RPMI7951 (cell line): ENCODE measurements around the gene DUSP16. TPM values are rescaled to one million over a fixed set of nuclear protein-coding genes. Genes with fewer than 3 reads are reported as not detected.

Source experiments
- DNase-seq: peaks from one replicate; pipeline ENCODE4 v3.0.0-alpha.2; 2012; ENCODE audit warnings: low read depth
- total RNA-seq: library from RNA; depleted of rRNA; stranded (reverse); fragments of >200 nt; shearing (Covaris generic); gene quantifications from 2 replicates; pipeline ENCODE4 v1.2.3, GENCODE V29; 2014

The DUSP16 gene
- total RNA-seq, 1 experiment from 2014 or later: 6.0 TPM

- no peak for DNase-seq
These were observed 94.1 kb downstream of the DUSP16 start for GRCh38 chr12:12468575-12468974.

GRCh38 chr12:12467688-12468261 is 94.9 kb downstream of the DUSP16 start:
- peak; percentile 29 for DNase-seq

GRCh38 chr12:12467264-12467663 is 95.4 kb downstream of the DUSP16 start:
- no peak for DNase-seq

- no peak for DNase-seq
These were observed 96.5 kb downstream of the DUSP16 start for GRCh38 chr12:12466157-12466556.

GRCh38 chr12:12465522-12465921 is 97.1 kb downstream of the DUSP16 start:
- no peak for DNase-seq

GRCh38 chr12:12461923-12462315 is 100.7 kb downstream of the DUSP16 start:
- DNase-seq: no peak

GRCh38 chr12:12460935-12461922 is 101.4 kb downstream of the DUSP16 start:
- no peak for DNase-seq

- DNase-seq: no peak
These were observed 106.0 kb downstream of the DUSP16 start for GRCh38 chr12:12456637-12457036.

- DNase-seq: no peak
These were observed 108.3 kb downstream of the DUSP16 start for GRCh38 chr12:12454315-12454714.

- DNase-seq: no peak
These were observed 109.0 kb downstream of the DUSP16 start for GRCh38 chr12:12453635-12454034.

- no peak for DNase-seq
These were observed 110.2 kb downstream of the DUSP16 start for GRCh38 chr12:12452326-12452902.

- no peak for DNase-seq
These were observed 111.6 kb downstream of the DUSP16 start for GRCh38 chr12:12451098-12451497.

GRCh38 chr12:12450043-12450471 is 112.6 kb downstream of the DUSP16 start:
- DNase-seq: no peak

- DNase-seq: no peak
These were observed 113.1 kb downstream of the DUSP16 start for GRCh38 chr12:12449533-12450025.

GRCh38 chr12:12447837-12448236 is 114.8 kb downstream of the DUSP16 start:
- no peak for DNase-seq

GRCh38 chr12:12447236-12447635 is 115.4 kb downstream of the DUSP16 start:
- no peak for DNase-seq

GRCh38 chr12:12446786-12447185 is 115.9 kb downstream of the DUSP16 start:
- DNase-seq: no peak

GRCh38 chr12:12445882-12446181 is 116.8 kb downstream of the DUSP16 start:
- DNase-seq: no peak

GRCh38 chr12:12445165-12445881 is 117.3 kb downstream of the DUSP16 start:
- no peak for DNase-seq

GRCh38 chr12:12443431-12443878 is 119.2 kb downstream of the DUSP16 start:
- DNase-seq: no peak

- DNase-seq: peak; percentile 72
These were observed 120.1 kb downstream of the DUSP16 start for GRCh38 chr12:12442548-12443071.
